HG03135 (cell line): ENCODE measurements around the gene TEKT2.

Experiments
- ATAC-seq: cut with Tn5 transposase; IDR thresholded peaks from one replicate; pipeline ENCODE4 v1.9.1; 2021; ENCODE audit warnings: mild to moderate bottlenecking, moderate library complexity; ENCODE audit not compliant: unreplicated experiment

Gene TEKT2

DNA sequence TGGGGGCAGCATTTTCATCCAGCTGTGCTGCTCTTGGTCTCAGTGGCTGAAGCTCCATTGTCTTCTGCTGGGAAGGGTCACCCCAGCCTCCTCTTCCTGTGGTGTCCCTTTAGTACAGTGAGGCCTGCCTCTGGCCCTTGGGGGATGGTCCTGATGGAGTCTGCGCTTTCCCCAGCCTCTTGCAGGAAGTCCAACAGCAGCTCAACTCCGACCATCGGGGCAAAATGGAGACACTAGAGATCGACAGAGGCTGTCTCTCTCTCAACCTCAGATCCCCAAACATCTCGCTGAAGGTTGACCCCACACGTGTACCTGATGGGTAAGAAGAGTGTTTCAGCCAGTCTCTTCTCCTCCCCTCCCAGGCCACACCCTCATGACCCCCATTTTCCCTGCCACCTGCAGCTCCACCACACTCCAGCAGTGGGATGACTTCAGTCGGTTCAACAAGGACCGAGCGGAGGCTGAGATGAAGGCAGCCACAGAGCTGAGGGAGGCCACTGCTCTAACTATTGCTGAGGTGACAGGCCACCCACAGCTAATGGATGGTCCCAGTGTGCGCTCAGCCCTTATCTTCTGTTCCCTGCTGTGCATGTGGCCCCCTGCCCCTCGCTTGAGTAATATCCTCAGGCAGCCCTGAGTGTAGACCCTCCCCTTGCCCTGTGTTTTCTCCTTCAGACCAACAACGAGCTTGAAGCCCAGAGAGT lies 2.8 kb downstream of the TEKT2 start:
- ATAC-seq = no peak

DNA sequence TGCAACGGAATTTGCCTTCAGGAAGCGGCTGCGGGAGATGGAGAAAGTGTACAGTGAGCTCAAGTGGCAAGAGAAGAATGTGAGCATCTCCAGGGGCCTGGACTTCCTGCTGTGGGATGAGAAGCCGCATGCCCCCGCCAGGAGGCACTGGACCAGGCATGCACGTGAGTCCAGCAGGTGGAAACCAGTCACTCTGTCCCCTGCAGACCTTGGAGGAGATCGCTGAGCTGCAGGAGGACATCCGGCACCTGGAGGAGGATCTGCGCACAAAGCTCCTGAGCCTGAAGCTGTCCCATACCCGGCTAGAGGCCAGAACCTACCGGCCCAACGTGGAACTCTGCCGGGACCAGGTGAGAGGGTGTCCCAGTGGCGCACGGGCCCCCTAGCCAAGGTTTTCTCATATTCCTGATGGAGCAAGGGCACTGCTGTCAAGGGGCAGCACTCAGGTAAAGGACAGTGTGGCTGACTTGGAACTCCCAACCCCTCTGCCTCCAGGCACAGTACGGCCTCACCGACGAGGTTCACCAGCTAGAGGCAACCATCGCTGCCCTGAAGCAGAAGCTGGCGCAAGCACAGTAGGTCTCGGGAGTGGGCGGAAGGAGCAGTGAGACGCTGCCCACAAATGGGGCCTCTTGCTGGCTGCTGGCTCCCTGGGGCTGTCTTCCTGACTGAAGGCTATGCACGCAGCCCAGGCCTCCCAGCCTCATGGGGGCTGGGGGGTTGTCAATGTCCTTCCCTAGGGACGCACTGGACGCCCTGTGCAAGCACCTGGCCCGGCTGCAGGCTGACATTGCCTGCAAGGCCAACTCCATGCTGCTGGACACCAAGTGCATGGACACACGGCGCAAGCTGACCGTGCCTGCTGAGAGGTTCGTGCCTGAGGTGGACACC lies 3.6 kb downstream of the TEKT2 start:
- no peak for ATAC-seq

- ATAC-seq = no peak
These were observed 4.3 kb downstream of the TEKT2 start for GRCh38 chr1:36088265-36088576.

GRCh38 chr1:36088577-36089392 lies 4.9 kb downstream of the TEKT2 start, which contains the start of gene ADPRS:
TSS of gene ADPRS (plus strand) at chr1:36088892. CDS start at chr1:36088905, 13 bp downstream.
- ATAC-seq = peak; percentile 79

GRCh38 chr1:36089393-36090121 lies 5.7 kb downstream of the TEKT2 start:
- peak; percentile 2 for ATAC-seq

DNA sequence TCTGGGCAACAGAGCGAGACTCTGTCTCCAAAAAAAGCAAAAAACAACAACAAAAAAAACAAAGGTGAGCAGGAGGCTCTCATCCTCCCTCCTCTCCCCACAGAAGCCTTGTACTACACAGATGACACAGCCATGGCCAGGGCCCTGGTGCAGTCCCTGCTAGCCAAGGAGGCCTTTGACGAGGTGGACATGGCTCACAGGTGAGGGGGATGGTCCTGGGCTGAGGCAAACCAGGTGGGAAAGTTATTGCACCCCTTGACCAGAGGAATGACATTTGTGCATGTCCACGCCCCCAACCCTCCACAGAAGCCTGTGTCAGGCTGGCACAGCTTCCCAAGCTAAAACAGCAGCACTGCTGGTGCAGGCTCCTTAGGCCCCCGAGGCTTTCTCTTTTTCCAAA lies 7.2 kb downstream of the TEKT2 start:
- no peak for ATAC-seq

DNA sequence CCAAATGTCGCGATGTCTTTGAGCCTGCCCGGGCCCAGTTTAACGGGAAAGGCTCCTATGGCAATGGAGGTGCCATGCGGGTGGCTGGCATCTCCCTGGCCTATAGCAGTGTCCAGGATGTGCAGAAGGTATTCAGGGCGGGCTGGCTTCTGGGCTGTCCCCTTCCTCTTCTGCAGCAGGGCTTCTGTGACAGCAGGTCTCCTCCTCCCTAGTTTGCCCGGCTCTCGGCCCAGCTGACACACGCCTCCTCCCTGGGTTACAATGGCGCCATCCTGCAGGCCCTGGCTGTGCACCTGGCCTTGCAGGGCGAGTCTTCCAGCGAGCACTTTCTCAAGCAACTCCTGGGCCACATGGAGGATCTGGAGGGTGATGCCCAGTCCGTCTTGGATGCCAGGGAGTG lies 7.8 kb downstream of the TEKT2 start:
- ATAC-seq = no peak

DNA sequence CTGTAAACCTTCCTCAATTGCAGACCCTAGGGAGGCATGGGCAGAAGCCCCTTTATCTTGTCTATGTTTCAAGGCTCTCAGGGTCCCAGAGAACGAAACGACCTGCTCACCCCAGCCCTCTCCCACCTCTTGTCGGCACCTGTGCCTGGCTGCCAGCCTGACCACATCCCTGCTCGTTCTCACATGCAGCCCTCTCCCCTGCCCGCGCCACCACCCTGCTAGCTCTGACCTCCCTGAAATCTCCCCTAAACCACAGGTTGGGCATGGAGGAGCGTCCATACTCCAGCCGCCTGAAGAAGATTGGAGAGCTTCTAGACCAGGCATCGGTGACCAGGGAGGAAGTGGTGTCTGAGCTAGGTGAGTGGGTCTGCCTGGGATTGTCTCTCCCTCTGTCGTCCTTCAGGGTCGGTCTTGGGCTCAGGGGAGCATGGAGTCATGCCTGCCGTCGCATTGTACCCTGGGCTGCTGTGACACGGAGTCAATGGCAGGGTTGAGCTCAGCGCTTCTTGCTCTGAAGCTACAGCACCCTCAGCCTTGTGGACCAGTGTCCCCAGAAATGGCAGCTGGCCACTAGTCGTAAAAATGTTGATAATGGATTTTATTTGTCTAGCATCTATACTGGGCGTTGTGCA lies 8.4 kb downstream of the TEKT2 start:
- no peak for ATAC-seq

DNA sequence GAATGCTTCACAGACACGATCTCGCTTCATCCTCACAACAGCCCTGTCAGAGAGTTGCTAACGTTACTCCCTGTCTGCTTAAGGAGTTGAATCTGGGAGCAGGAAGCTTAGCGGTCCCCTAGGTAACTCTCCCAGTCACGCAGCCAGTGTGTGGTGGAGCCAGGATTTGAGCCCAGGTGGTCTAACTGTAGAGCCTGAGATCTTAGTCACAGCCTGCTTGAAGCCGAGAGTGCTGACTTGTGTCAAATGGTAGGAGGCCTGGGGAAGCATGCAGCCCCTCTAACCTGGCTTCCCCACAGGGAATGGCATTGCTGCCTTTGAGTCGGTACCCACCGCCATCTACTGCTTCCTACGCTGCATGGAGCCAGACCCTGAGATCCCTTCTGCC lies 8.9 kb downstream of the TEKT2 start:
- no peak for ATAC-seq

DNA sequence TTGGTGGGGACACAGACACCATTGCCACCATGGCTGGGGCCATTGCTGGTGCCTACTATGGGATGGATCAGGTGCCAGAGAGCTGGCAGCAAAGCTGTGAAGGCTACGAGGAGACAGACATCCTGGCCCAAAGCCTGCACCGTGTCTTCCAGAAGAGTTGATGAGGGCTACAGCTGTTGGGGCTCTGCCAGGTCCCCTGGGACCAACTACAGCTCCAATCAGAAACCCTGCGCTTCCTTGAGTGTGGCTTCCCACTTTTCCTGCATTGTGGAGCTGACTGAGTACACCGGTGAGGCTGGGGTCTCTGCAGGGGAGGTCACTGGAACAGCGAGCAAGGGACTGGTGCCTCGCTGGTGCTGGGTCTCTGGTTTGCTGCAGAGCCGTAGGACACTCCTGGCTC lies 9.3 kb downstream of the TEKT2 start:
- ATAC-seq = no peak

DNA sequence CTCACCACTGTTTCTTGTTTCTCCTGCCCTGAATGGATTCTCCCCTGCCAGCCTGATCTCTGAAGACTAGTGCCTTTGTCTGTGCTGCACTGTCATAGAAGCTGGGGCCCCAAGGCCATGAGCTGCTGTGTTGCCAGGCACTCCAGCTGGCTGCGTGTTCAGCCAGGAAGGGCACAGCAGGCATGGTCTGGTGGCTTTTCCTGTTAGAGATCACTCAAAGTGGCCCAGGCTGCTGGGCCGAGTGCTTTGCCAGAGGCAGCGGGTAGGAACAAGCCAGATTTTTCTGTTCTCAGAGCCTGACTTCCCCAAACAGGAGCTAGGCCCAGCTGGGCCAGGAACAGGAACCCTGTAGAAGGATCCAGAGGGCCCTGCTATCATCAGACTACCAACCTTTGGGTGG lies 10.0 kb downstream of the TEKT2 start:
- ATAC-seq = no peak

GRCh38 chr1:36094621-36095061 lies 10.7 kb downstream of the TEKT2 start:
- ATAC-seq = no peak

GRCh38 chr1:36095760-36096405 lies 12.0 kb downstream of the TEKT2 start:
- no peak for ATAC-seq

DNA sequence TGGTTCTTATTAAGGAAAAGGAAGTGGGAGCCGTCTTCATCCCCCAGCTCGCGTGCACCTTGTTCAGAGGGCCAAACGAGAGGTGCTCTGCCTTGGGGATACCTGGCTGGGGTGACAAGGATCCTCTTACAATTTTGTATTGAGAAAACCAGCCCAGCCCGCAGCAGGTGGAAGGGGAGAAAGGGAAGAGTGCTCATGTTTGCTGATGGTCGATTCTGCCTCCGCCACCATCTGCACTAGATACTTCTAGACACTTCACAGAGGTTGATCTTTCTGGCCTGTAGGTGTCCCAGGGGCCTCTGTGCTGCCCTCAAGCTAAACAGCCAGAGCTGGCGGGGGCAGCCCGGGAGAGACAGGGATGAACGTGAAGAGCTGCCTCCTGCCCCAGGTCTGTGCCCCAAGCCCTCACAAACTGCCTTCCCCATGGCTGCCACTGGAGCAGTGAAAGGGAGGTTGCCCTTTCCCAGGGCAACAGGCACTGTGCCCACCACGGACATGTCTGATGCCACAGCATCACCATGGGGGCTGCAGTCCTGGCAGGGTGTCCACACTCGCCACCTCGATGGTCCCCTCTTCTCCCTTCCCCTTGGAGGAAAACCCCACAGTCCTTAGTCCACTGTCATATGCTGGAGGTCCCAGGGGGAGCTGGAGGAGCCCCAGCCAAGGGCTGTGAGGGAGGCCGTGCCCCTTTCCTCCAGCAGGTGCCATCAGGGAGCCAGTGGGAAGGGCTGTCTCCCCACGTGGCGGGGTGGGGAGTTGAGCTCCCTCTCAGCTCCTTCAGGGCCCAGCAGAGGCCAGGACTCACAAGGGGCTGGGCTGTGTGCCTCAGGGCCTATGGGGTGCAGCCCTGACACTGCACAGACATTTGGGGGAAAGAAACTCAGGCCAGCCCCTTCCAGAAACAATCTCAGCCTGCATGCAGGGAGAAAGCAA lies 12.9 kb downstream of the TEKT2 start:
- no peak for ATAC-seq

- no peak for ATAC-seq
These were observed 14.0 kb downstream of the TEKT2 start for GRCh38 chr1:36097693-36098585.

- ATAC-seq = no peak
These were observed 14.9 kb downstream of the TEKT2 start for GRCh38 chr1:36098650-36099365.
